NCI-H1436 (cell line): Measurements from ENCODE around the gene ANO2.

Experiments used
- DNase-seq: peaks from one replicate; lab custom pipeline; 2025; lab: John Stamatoyannopoulos, UW

The ANO2 gene

GRCh38 chr12:5578775-5579174 is 366.3 kb downstream of the ANO2 start:
- DNase-seq, result no peak

- DNase-seq, result no peak
Measured at GRCh38 chr12:5577741-5578140, 367.3 kb downstream of the ANO2 start.

GRCh38 chr12:5577211-5577612 is 367.8 kb downstream of the ANO2 start:
- no peak for DNase-seq

- DNase-seq, result no peak
Measured at GRCh38 chr12:5575987-5576386, 369.1 kb downstream of the ANO2 start.

GRCh38 chr12:5575232-5575631 is 369.8 kb downstream of the ANO2 start:
- DNase-seq, result no peak

GRCh38 chr12:5573390-5573789 is 371.7 kb downstream of the ANO2 start:
- no peak for DNase-seq

- no peak for DNase-seq
Measured at GRCh38 chr12:5571115-5571514, 373.9 kb downstream of the ANO2 start.

- DNase-seq, result no peak
Measured at GRCh38 chr12:5570416-5570815, 374.6 kb downstream of the ANO2 start.

GRCh38 chr12:5568325-5568981 is 376.6 kb downstream of the ANO2 start:
- no peak for DNase-seq

GRCh38 chr12:5567016-5567725 is 377.9 kb downstream of the ANO2 start:
- no peak for DNase-seq

- DNase-seq, result no peak
Measured at GRCh38 chr12:5565933-5566599, 379.0 kb downstream of the ANO2 start.

- DNase-seq, result no peak
Measured at GRCh38 chr12:5562581-5562980, 382.5 kb downstream of the ANO2 start.

GRCh38 chr12:5561846-5562245 is 383.2 kb downstream of the ANO2 start:
- no peak for DNase-seq

- no peak for DNase-seq
Measured at GRCh38 chr12:5561057-5561456, 384.0 kb downstream of the ANO2 start.

- no peak for DNase-seq
Measured at GRCh38 chr12:5560265-5560664, 384.8 kb downstream of the ANO2 start.

- no peak for DNase-seq
Measured at GRCh38 chr12:5557906-5558305, 387.2 kb downstream of the ANO2 start.

GRCh38 chr12:5556946-5557673 is 387.9 kb downstream of the ANO2 start:
- no peak for DNase-seq

GRCh38 chr12:5556033-5556614 is 388.9 kb downstream of the ANO2 start:
- DNase-seq, result no peak

GRCh38 chr12:5554711-5555110 is 390.3 kb downstream of the ANO2 start:
- DNase-seq, result no peak

GRCh38 chr12:5549011-5549410 is 396.0 kb downstream of the ANO2 start:
- no peak for DNase-seq

GRCh38 chr12:5548152-5548943 is 396.7 kb downstream of the ANO2 start:
- DNase-seq, result no peak
